ENCODE results near the gene SLIT3.

Gene SLIT3

GRCh38 chr5:169196059-169196458 lies 104.9 kb downstream of the SLIT3 start:
- H3K4me2 ChIP-seq (ENCODE audit: low read depth, low read length, poor library complexity, severe bottlenecking), result no peak overlapping the region
- H3F3A ChIP-seq (ENCODE audit: low read depth), result no peaks in the 10 kb centered on the region
- H2AFZ ChIP-seq (ENCODE audit: low read length), result no peak overlapping the region
- TF ChIP-seq EZH2phosphoT487 (IDR thresholded peaks at IDR 0.05; ENCODE audit: borderline replicate concordance) (no peak), CTCF (conservative IDR thresholded peaks at IDR 0.05; ENCODE audit: low read length) (no peak)
- no peaks in the 10 kb centered on the region for H3K9me2 ChIP-seq (replicated peaks; ENCODE audit: low read depth, low read length)
- no peak overlapping the region for H3K9ac ChIP-seq (ENCODE audit: low read depth, low read length, poor library complexity, severe bottlenecking)
- H3K9me3 ChIP-seq (ENCODE audit: insufficient read depth, low read depth, low read length), result no peaks in the 10 kb centered on the region
- H4K20me1 ChIP-seq (ENCODE audit: insufficient read depth, low read length, poor library complexity, severe bottlenecking), result no peaks in the 10 kb centered on the region
- H3K27me3 ChIP-seq (ENCODE audit: insufficient read depth, low read length, poor library complexity, severe bottlenecking), result no peaks in the 10 kb centered on the region
- no peaks in the 10 kb centered on the region for H3K4me1 ChIP-seq (ENCODE audit: insufficient read depth, low read length, poor library complexity, severe bottlenecking)
- H3K36me3 ChIP-seq (ENCODE audit: insufficient read depth, low read length), result no peaks in the 10 kb centered on the region
- H3K4me3 ChIP-seq (ENCODE audit: low read length, poor library complexity, severe bottlenecking), result no peak overlapping the region
- H3K79me2 ChIP-seq (ENCODE audit: insufficient read depth, low read length), result no peaks in the 10 kb centered on the region

- H3K4me3 ChIP-seq (ENCODE audit: low read length, poor library complexity, severe bottlenecking), result no peak overlapping the region
- no peaks in the 10 kb centered on the region for H4K20me1 ChIP-seq (ENCODE audit: insufficient read depth, low read length, poor library complexity, severe bottlenecking)
- H3K9me3 ChIP-seq (ENCODE audit: insufficient read depth, low read depth, low read length), result no peaks in the 10 kb centered on the region
- H2AFZ ChIP-seq (ENCODE audit: low read length), result no peak overlapping the region
- H3K79me2 ChIP-seq (ENCODE audit: insufficient read depth, low read length), result no peaks in the 10 kb centered on the region
- no peak for TF ChIP-seq EZH2phosphoT487 (IDR thresholded peaks at IDR 0.05; ENCODE audit: borderline replicate concordance)
- TF ChIP-seq CTCF (conservative IDR thresholded peaks at IDR 0.05; ENCODE audit: low read length), result no peak
- H3F3A ChIP-seq (ENCODE audit: low read depth), result no peaks in the 10 kb centered on the region
- no peaks in the 10 kb centered on the region for H3K27me3 ChIP-seq (ENCODE audit: insufficient read depth, low read length, poor library complexity, severe bottlenecking)
- H3K4me1 ChIP-seq (ENCODE audit: insufficient read depth, low read length, poor library complexity, severe bottlenecking), result no peaks in the 10 kb centered on the region
- H3K36me3 ChIP-seq (ENCODE audit: insufficient read depth, low read length), result no peaks in the 10 kb centered on the region
- H3K9ac ChIP-seq (ENCODE audit: low read depth, low read length, poor library complexity, severe bottlenecking), result no peak overlapping the region
- H3K9me2 ChIP-seq (replicated peaks; ENCODE audit: low read depth, low read length), result no peaks in the 10 kb centered on the region
- H3K4me2 ChIP-seq (ENCODE audit: low read depth, low read length, poor library complexity, severe bottlenecking), result no peak overlapping the region
These were observed 105.3 kb downstream of the SLIT3 start for GRCh38 chr5:169195601-169196000.

GRCh38 chr5:169192536-169192935 lies 108.4 kb downstream of the SLIT3 start:
- Histone ChIP-seq H3F3A (ENCODE audit: low read depth) (no peaks in the 10 kb centered on the region), H3K4me2 (ENCODE audit: low read depth, low read length, poor library complexity, severe bottlenecking) (no peak overlapping the region), H3K27me3 (ENCODE audit: insufficient read depth, low read length, poor library complexity, severe bottlenecking) (no peaks in the 10 kb centered on the region), H3K9me2 (replicated peaks; ENCODE audit: low read depth, low read length) (no peaks in the 10 kb centered on the region), H3K9me3 (ENCODE audit: insufficient read depth, low read depth, low read length) (no peaks in the 10 kb centered on the region), H2AFZ (ENCODE audit: low read length) (no peak overlapping the region), H3K4me1 (ENCODE audit: insufficient read depth, low read length, poor library complexity, severe bottlenecking) (no peaks in the 10 kb centered on the region), H3K4me3 (ENCODE audit: low read length, poor library complexity, severe bottlenecking) (no peak overlapping the region), H3K36me3 (ENCODE audit: insufficient read depth, low read length) (no peaks in the 10 kb centered on the region), H3K79me2 (ENCODE audit: insufficient read depth, low read length) (no peaks in the 10 kb centered on the region), H4K20me1 (ENCODE audit: insufficient read depth, low read length, poor library complexity, severe bottlenecking) (no peaks in the 10 kb centered on the region), H3K9ac (ENCODE audit: low read depth, low read length, poor library complexity, severe bottlenecking) (no peak overlapping the region)
- no peak for TF ChIP-seq EZH2phosphoT487 (IDR thresholded peaks at IDR 0.05; ENCODE audit: borderline replicate concordance)
- TF ChIP-seq CTCF (conservative IDR thresholded peaks at IDR 0.05; ENCODE audit: low read length), result no peak

Measured in Loucy (cell line).